Endodermal cell (in vitro differentiated cells): ENCODE measurements around the gene SH2D1A. TPM values are rescaled to one million over a fixed set of nuclear protein-coding genes. Genes with fewer than 3 reads are reported as not detected.

ENCODE experiments used
- DNase-seq: peaks from one replicate; pipeline ENCODE4 v3.0.0-alpha.2; 2017
- H3K27ac ChIP-seq: 2 replicates; pipeline ENCODE4 v1.5.1; 2013; ENCODE audit warnings: mild to moderate bottlenecking, low read depth, low read length, moderate library complexity
- H3K27me3 ChIP-seq: 2 replicates; pipeline ENCODE4 v1.6.1; 2013; ENCODE audit warnings: mild to moderate bottlenecking, low read length, moderate library complexity; ENCODE audit not compliant: insufficient read depth, control insufficient read depth, poor library complexity, severe bottlenecking
- H3K36me3 ChIP-seq: 2 replicates; pipeline ENCODE4 v1.7.0; 2013; ENCODE audit warnings: mild to moderate bottlenecking, low read length, moderate library complexity; ENCODE audit not compliant: control insufficient read depth, insufficient read depth
- H3K4me1 ChIP-seq: one replicate; pipeline ENCODE4 v1.7.0; 2013; ENCODE audit warnings: low read length; ENCODE audit not compliant: control insufficient read depth, insufficient read depth
- H3K4me3 ChIP-seq: 2 replicates; pipeline ENCODE4 v1.5.1; 2013; ENCODE audit warnings: mild to moderate bottlenecking, low read length, moderate library complexity
- H3K9ac ChIP-seq: 2 replicates; pipeline ENCODE4 v1.6.1; 2013; ENCODE audit warnings: mild to moderate bottlenecking, low read length, moderate library complexity; ENCODE audit not compliant: poor library complexity, severe bottlenecking; ENCODE audit errors: extremely low read depth
- H3K9me3 ChIP-seq: 2 replicates; pipeline ENCODE4 v1.6.1; 2013; ENCODE audit warnings: mild to moderate bottlenecking, low read length, moderate library complexity; ENCODE audit not compliant: control insufficient read depth
- H3K27ac Mint-ChIP-seq: 2 replicates; pipeline ENCODE4 v1.8.0; 2020; ENCODE audit warnings: mixed read lengths
- H3K27me3 Mint-ChIP-seq: 2 replicates; pipeline ENCODE4 v1.8.0; 2021; ENCODE audit warnings: mild to moderate bottlenecking, mixed read lengths; ENCODE audit not compliant: insufficient read depth
- H3K36me3 Mint-ChIP-seq: 2 replicates; pipeline ENCODE4 v1.8.0; 2020; ENCODE audit warnings: low read depth, mixed read lengths
- H3K4me1 Mint-ChIP-seq: 2 replicates; pipeline ENCODE4 v1.8.0; 2020; ENCODE audit warnings: mixed read lengths
- H3K4me3 Mint-ChIP-seq: 2 replicates; pipeline ENCODE4 v1.8.0; 2020; ENCODE audit warnings: mild to moderate bottlenecking, moderate library complexity, mixed read lengths
- H3K9me3 Mint-ChIP-seq: 2 replicates; pipeline ENCODE4 v1.8.0; 2020; ENCODE audit warnings: mild to moderate bottlenecking, mixed read lengths
- CTCF ChIP-seq: fragments of 200-600 bp; sonication (generic); conservative IDR thresholded peaks from 2 replicates; pipeline ENCODE4 v1.5.0; 2021; ENCODE audit warnings: antibody characterized with exemption, mild to moderate bottlenecking
- WGBS, 2 experiments: methylation state at CpG; one replicate each; pipeline versions ENCODE4 v1.1.5 to v1.1.7; 2013; ENCODE audit warnings: missing lambda C conversion rate in 2 of 2, mixed read lengths in 1 of 2; ENCODE audit not compliant: insufficient coverage in 1 of 2, insufficient read length in 1 of 2; 5-methylcytosine and 5-hydroxymethylcytosine counted together
- total RNA-seq, 2 donors: library from RNA; stranded (reverse); fragmentation: NEBNext Ultra II Directional in 1 of 2; extraction: Animal tissue kit (Norgen Biotek cat#: 25700) in 1 of 2; gene quantifications; 2 replicates in 1 of 2; 3 replicates in 1 of 2; pipeline ENCODE4 v1.2.1, GENCODE V29; 2021

The SH2D1A gene
- total RNA-seq, 2 donors from 2014 or later = not detected

GRCh38 chrX:124358800-124359383, 12.5 kb downstream of the SH2D1A start:
- no peaks in the 10 kb centered on the region for H3K36me3 Mint-ChIP-seq

GRCh38 chrX:124362072-124362471, 15.7 kb downstream of the SH2D1A start:
- WGBS, 2 experiments = 94% methylated on average over 2 of the region's 2 CpGs; no CpG with 5 or more reads in 1 of the 2 experiments
- Histone ChIP-seq H3K9ac (no peak overlapping the region), H3K4me3 (no peak overlapping the region), H3K36me3 (no peaks in the 10 kb centered on the region), H3K4me1 (no peaks in the 10 kb centered on the region), H3K27ac (no peak overlapping the region), H3K27me3 (no peaks in the 10 kb centered on the region), H3K9me3 (no peaks in the 10 kb centered on the region)
- Mint-ChIP-seq H3K27me3 (no peaks in the 10 kb centered on the region), H3K36me3 (no peaks in the 10 kb centered on the region), H3K4me3 (no peak overlapping the region), H3K27ac (no peak overlapping the region), H3K9me3 (no peaks in the 10 kb centered on the region), H3K4me1 (peaks cover 4% of the 10 kb centered on the region)
- DNase-seq = no peak
- TF ChIP-seq CTCF = no peak

More at GRCh38 chrX:124358800-124359383, 12.5 kb downstream of the SH2D1A start:
- H3K4me3 Mint-ChIP-seq = no peak overlapping the region
- Histone ChIP-seq H3K9me3 (no peaks in the 10 kb centered on the region), H3K27me3 (no peaks in the 10 kb centered on the region), H3K4me1 (no peaks in the 10 kb centered on the region), H3K27ac (no peak overlapping the region), H3K4me3 (no peak overlapping the region), H3K9ac (no peak overlapping the region), H3K36me3 (no peaks in the 10 kb centered on the region)
- 85% methylated on average over 2 of the region's 3 CpGs; no CpG with 5 or more reads in 1 of the 2 experiments for whole genome bisulfite sequencing, 2 experiments
- H3K27ac Mint-ChIP-seq = no peak overlapping the region
- H3K27me3 Mint-ChIP-seq = no peaks in the 10 kb centered on the region
- H3K9me3 Mint-ChIP-seq = no peaks in the 10 kb centered on the region
- H3K4me1 Mint-ChIP-seq = peaks cover 4% of the 10 kb centered on the region
- no peak for DNase-seq
- no peak for TF ChIP-seq CTCF

GRCh38 chrX:124362761-124363160, 16.4 kb downstream of the SH2D1A start:
- H3K9ac ChIP-seq = no peak overlapping the region
- Mint-ChIP-seq H3K4me1 (peaks cover 4% of the 10 kb centered on the region), H3K36me3 (no peaks in the 10 kb centered on the region), H3K4me3 (no peak overlapping the region), H3K27ac (no peak overlapping the region), H3K27me3 (no peaks in the 10 kb centered on the region), H3K9me3 (no peaks in the 10 kb centered on the region)
- DNase-seq = no peak
- no peaks in the 10 kb centered on the region for H3K27me3 ChIP-seq
- TF ChIP-seq CTCF = no peak
- no peaks in the 10 kb centered on the region for H3K4me1 ChIP-seq
- no peaks in the 10 kb centered on the region for H3K9me3 ChIP-seq
- H3K36me3 ChIP-seq = no peaks in the 10 kb centered on the region
- no peak overlapping the region for H3K4me3 ChIP-seq
- 100% methylated on average over 1 of the region's 1 CpG; no CpG with 5 or more reads in 1 of the 2 experiments for WGBS, 2 experiments
- no peak overlapping the region for H3K27ac ChIP-seq
